ENCODE results near the gene MED28. TPM values are rescaled to one million over a fixed set of nuclear protein-coding genes. Genes with fewer than 3 reads are reported as not detected.

The MED28 gene
- total and polyA plus RNA-seq, 3 donors from 2014 or later: 22.8 to 51.7 (median 27.3) TPM

- WGBS, 2 donors: 61 to 77% methylated on average over 4 of the region's 4 CpGs
- H3K36me3 ChIP-seq (ENCODE audit: low read depth, missing control alignments): no peaks in the 10 kb centered on the region
- TF ChIP-seq POLR2A (IDR thresholded peaks at IDR 0.05): no peak
- no peaks in the 10 kb centered on the region for H3K9me3 ChIP-seq
- intact Hi-C loops (cut with DNase I; ENCODE audit: low total_unique reads): no loop called here
- DNase-seq: no peak
- H3K27me3 ChIP-seq: no peaks in the 10 kb centered on the region
- H3K4me1 ChIP-seq: no peaks in the 10 kb centered on the region
- no peak overlapping the region for H3K4me3 ChIP-seq
- H3K27ac ChIP-seq: no peak overlapping the region
Observed at GRCh38 chr4:17664755-17665154, 50.3 kb downstream of the MED28 start.

- Histone ChIP-seq H3K4me1 (no peaks in the 10 kb centered on the region), H3K9me3 (no peaks in the 10 kb centered on the region), H3K27me3 (no peaks in the 10 kb centered on the region), H3K27ac (no peak overlapping the region), H3K36me3 (ENCODE audit: low read depth, missing control alignments) (no peaks in the 10 kb centered on the region), H3K4me3 (no peak overlapping the region)
- no peak for DNase-seq
- TF ChIP-seq CTCF (IDR thresholded peaks at IDR 0.05): no peak
- intact Hi-C loops (cut with DNase I; ENCODE audit: low total_unique reads): no loop called here
- WGBS, 2 donors: 44 to 58% methylated on average over 1 of the region's 1 CpG
Observed at GRCh38 chr4:17665346-17665745, 50.9 kb downstream of the MED28 start.

- TF ChIP-seq CTCF (IDR thresholded peaks at IDR 0.05) (no peak), POLR2A (IDR thresholded peaks at IDR 0.05) (no peak)
- Histone ChIP-seq H3K9me3 (no peaks in the 10 kb centered on the region), H3K27ac (no peak overlapping the region), H3K36me3 (ENCODE audit: low read depth, missing control alignments) (no peaks in the 10 kb centered on the region), H3K27me3 (no peaks in the 10 kb centered on the region), H3K4me1 (no peaks in the 10 kb centered on the region), H3K4me3 (no peak overlapping the region)
- DNase-seq: no peak
- WGBS, 2 donors: 49 to 52% methylated on average over 3 of the region's 3 CpGs
- intact Hi-C loops (cut with DNase I; ENCODE audit: low total_unique reads): no loop called here
Observed at GRCh38 chr4:17665852-17666251, 51.4 kb downstream of the MED28 start.

- TF ChIP-seq CTCF (IDR thresholded peaks at IDR 0.05) (no peak), POLR2A (IDR thresholded peaks at IDR 0.05) (no peak)
- Histone ChIP-seq H3K27me3 (no peaks in the 10 kb centered on the region), H3K4me3 (no peak overlapping the region), H3K36me3 (ENCODE audit: low read depth, missing control alignments) (no peaks in the 10 kb centered on the region), H3K27ac (no peak overlapping the region), H3K9me3 (no peaks in the 10 kb centered on the region), H3K4me1 (no peaks in the 10 kb centered on the region)
- DNase-seq: no peak
- 73 to 83% methylated on average over 3 of the region's 3 CpGs for WGBS, 2 donors
- intact Hi-C loops (cut with DNase I; ENCODE audit: low total_unique reads): no loop called here
Observed at GRCh38 chr4:17667253-17667652, 52.8 kb downstream of the MED28 start.

- H3K9me3 ChIP-seq: no peaks in the 10 kb centered on the region
- H3K36me3 ChIP-seq (ENCODE audit: low read depth, missing control alignments): no peaks in the 10 kb centered on the region
- H3K27me3 ChIP-seq: no peaks in the 10 kb centered on the region
- WGBS, 2 donors: 80 to 85% methylated on average over 3 of the region's 3 CpGs
- no peaks in the 10 kb centered on the region for H3K4me1 ChIP-seq
- H3K4me3 ChIP-seq: no peak overlapping the region
- intact Hi-C loops (cut with DNase I; ENCODE audit: low total_unique reads): no loop called here
- DNase-seq: no peak
- no peak overlapping the region for H3K27ac ChIP-seq
- no peak for TF ChIP-seq POLR2A (IDR thresholded peaks at IDR 0.05)
- TF ChIP-seq CTCF (IDR thresholded peaks at IDR 0.05): no peak
Observed at GRCh38 chr4:17667653-17668201, 53.3 kb downstream of the MED28 start.
